Ovary (tissue), 9 donors: Measurements from ENCODE around the gene AOPEP. TPM values are rescaled to one million over a fixed set of nuclear protein-coding genes. Genes with fewer than 3 reads are reported as not detected.

Experiments
- DNase-seq, 5 donors: peaks; one replicate each; pipeline ENCODE4 v3.0.0-alpha.2; 2019 to 2020
- H3K27ac ChIP-seq, 2 donors: fragments of 200-600 bp; one replicate each; pipeline versions ENCODE4 v1.5.1 to v1.8.0; 2019 to 2022
- H3K27me3 ChIP-seq: fragments of 200-600 bp; one replicate; pipeline ENCODE4 v1.8.0; 2022
- H3K36me3 ChIP-seq: fragments of 200-600 bp; sonication (generic); one replicate; pipeline ENCODE4 v1.5.1; 2019
- H3K4me1 ChIP-seq: one replicate; pipeline ENCODE4 v1.8.1; 2013; ENCODE audit warnings: mild to moderate bottlenecking, moderate library complexity; ENCODE audit not compliant: insufficient read depth
- H3K4me3 ChIP-seq: fragments of 200-600 bp; sonication (generic); one replicate; pipeline ENCODE4 v1.5.1; 2017
- H3K9me3 ChIP-seq, 2 donors: fragments of 200-600 bp in 1 of 2; sonication (generic) in 1 of 2; one replicate each; pipeline versions ENCODE4 v1.5.1 to v1.8.1; 2013 to 2019; ENCODE audit warnings: mild to moderate bottlenecking in 1 of 2, moderate library complexity in 1 of 2
- EP300 ChIP-seq: sonication (generic); formaldehyde crosslinking; IDR thresholded peaks from one replicate; pipeline ENCODE4 v1.6.1; 2017; ENCODE audit warnings: antibody characterized with exemption
- POLR2A ChIP-seq: fragments of 450-650 bp; IDR thresholded peaks from one replicate; pipeline ENCODE4 v1.6.1; 2017; ENCODE audit warnings: antibody characterized with exemption, mild to moderate bottlenecking, moderate library complexity
- WGBS, 3 donors: extraction: QIAGEN DNeasy Blood & Tissue Kit in 1 of 3; methylation state at CpG; one replicate each; pipeline versions ENCODE4 v1.1.5 to v1.1.7; 2013 to 2017; 5-methylcytosine and 5-hydroxymethylcytosine counted together
- intact Hi-C, 4 donors: fragments of 100-400 bp; cut with DNase I; formaldehyde crosslinking; loops; one replicate each; pipeline versions ENCODE4 v1.11.0 to v1.15.1; 2022 to 2023
- polyA plus RNA-seq, 2 donors: library from polyadenylated mRNA; stranded (reverse); fragments of 200-250 nt in 1 of 2; fragments of 350-450 nt in 1 of 2; fragmentation: Illumina TruSeq in 1 of 2; extraction: RNeasy Lipid Tissue Mini Kit (QIAGEN cat#74804) in 1 of 2; gene quantifications; one replicate each; pipeline ENCODE4 v1.2.3, GENCODE V29; 2013 to 2014
- total RNA-seq, 7 donors: library from RNA; depleted of rRNA in 2 of 7; stranded (reverse); fragments of >200 nt in 2 of 7; fragmentation: NEBNext Ultra II Directional in 3 of 7; extraction: Animal tissue kit (Norgen Biotek cat#: 25700) in 3 of 7; gene quantifications; one replicate each; pipeline versions ENCODE4 v1.1.0 to v1.2.4, GENCODE V29; 2016 to 2023
- TF ChIP-seq, protein P1 (sequence below), 3 donors: fragments of 450-650 bp in 2 of 3; fragments of 200-600 bp in 1 of 3; IDR thresholded peaks; one replicate each; pipeline versions ENCODE4 v1.5.1 to v1.8.0; 2016 to 2022; ENCODE audit warnings: antibody characterized with exemption in 3 of 3, mild to moderate bottlenecking in 1 of 3
- donor health status: DM: no; HTN: no; CAD: no; lungs with moderate emphysema.
- donor health status: DM: no; HTN: no; CAD: no.
- donor health status: Bipolar disorder and iron deficiency.
- donor health status: DM: yes; HTN: yes; CAD: no.
- donor health status: DM: no; HTN: no; CAD: no.
- donor health status: DM: yes; HTN: yes; CAD: no.

AOPEP gene
- total and polyA plus RNA-seq, 9 donors, result 40.0 to 141 (median 82.1) TPM

DNA sequence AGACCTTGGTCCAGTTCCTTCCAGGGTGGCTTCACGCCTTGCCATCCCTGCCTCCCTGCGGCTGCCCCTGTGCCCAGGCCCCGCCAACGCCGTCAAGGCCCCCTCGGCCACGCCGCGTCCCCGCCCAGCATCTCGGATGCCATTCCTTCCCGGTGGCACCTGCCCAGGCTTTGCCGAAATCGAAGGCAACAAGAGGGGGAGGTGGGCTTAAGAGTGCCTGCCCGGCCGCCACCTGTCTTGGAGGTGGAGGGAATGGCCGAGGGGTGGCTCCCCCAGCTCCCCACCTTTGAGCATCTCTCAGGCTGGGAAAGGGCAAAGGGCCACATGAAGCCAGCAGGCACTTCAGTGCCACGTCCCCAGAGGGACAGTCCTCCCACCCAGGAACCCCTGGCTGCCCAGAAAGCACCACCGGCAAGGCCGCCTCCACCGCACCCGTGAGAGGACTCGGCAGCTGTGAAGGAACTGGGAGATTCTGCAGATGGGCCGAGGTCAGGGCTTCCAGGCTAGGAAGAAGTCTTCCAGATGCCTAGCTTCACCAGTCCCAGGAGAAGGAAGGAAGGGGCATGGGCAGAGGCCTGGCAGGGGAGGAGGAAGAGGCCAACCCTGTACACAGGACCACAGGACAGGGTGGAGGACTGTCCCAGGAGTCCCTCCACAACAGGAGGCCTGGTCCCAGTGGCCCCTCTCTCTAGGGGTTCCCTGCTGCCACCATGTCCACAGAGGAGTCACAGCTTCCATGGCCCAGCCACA lies 373.0 kb downstream of the AOPEP start:
- TF ChIP-seq EP300 (no peak), POLR2A (no peak)
- TF ChIP-seq, protein P1, sequence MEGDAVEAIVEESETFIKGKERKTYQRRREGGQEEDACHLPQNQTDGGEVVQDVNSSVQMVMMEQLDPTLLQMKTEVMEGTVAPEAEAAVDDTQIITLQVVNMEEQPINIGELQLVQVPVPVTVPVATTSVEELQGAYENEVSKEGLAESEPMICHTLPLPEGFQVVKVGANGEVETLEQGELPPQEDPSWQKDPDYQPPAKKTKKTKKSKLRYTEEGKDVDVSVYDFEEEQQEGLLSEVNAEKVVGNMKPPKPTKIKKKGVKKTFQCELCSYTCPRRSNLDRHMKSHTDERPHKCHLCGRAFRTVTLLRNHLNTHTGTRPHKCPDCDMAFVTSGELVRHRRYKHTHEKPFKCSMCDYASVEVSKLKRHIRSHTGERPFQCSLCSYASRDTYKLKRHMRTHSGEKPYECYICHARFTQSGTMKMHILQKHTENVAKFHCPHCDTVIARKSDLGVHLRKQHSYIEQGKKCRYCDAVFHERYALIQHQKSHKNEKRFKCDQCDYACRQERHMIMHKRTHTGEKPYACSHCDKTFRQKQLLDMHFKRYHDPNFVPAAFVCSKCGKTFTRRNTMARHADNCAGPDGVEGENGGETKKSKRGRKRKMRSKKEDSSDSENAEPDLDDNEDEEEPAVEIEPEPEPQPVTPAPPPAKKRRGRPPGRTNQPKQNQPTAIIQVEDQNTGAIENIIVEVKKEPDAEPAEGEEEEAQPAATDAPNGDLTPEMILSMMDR (IDR thresholded peaks at IDR 0.05), result no peak
- H3K4me3 ChIP-seq, result no peak overlapping the region
- WGBS, 3 donors, result 94 to 95% (median 94%) methylated on average over 21 to 24 of the region's 24 CpGs
- intact Hi-C loops, result no loop called here
- no peak overlapping the region for H3K27ac ChIP-seq
- no peaks in the 10 kb centered on the region for H3K36me3 ChIP-seq
- DNase-seq, result no peak
- no peaks in the 10 kb centered on the region for H3K27me3 ChIP-seq
- H3K9me3 ChIP-seq, result no peaks in the 10 kb centered on the region
- H3K4me1 ChIP-seq, result peaks cover 16% of the 10 kb centered on the region

DNA sequence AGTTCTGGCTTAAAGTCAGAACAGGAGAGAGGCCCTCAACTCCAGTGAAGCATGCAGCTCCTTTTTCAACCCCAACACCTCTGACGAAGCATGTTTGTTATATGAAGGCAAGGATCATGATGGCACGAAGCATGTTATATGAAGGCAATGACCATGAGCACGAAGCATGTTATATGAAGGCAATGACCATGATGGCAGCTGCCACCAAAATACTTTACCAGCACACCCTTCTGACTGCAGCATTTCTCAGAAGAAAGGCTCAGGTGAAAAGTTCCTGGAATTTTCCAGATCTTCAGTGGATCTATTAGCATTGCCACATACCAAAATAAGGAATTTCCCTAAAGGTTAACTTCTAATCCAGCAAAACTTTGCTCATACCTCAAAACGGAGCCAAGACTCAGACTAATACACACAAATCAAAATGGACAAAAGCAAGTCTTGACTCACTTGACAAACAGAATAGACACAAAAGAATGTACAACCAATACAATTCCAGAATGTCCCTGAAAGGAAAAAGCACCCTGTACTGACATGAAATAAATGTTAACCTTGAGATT lies 373.6 kb downstream of the AOPEP start:
- intact Hi-C loops, result no loop called here
- WGBS, 3 donors, result 84 to 86% (median 85%) methylated on average over 4 of the region's 4 CpGs
- Histone ChIP-seq H3K9me3 (no peaks in the 10 kb centered on the region), H3K4me3 (no peak overlapping the region), H3K36me3 (no peaks in the 10 kb centered on the region), H3K4me1 (peaks cover 16% of the 10 kb centered on the region), H3K27ac (no peak overlapping the region), H3K27me3 (no peaks in the 10 kb centered on the region)
- DNase-seq, result no peak
- TF ChIP-seq POLR2A, result no peak
- TF ChIP-seq, protein P1 (IDR thresholded peaks at IDR 0.05), result no peak
- TF ChIP-seq EP300, result no peak

DNA sequence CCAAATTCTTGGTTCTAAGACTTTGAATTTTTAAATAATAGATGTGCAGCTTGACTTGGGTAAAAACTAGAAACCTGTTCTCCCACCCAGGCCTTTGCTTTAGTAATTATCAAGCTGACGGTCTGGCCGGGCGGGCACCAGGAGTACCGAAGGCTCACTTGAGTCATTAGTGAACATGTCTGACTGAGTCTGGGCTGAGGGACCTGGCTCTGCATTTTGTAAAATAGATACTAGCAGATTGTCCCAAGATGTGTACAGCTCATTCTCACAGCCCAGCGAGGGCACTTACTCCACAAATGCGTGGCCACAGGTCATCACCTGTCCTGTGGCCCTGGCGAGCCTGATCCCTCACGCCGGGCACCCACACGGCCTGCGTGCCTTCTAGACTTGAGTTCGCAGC lies 374.8 kb downstream of the AOPEP start:
- TF ChIP-seq POLR2A, result no peak
- TF ChIP-seq, protein P1 (IDR thresholded peaks at IDR 0.05), result no peak
- no peak for TF ChIP-seq EP300
- no peak overlapping the region for H3K4me3 ChIP-seq
- no peaks in the 10 kb centered on the region for H3K36me3 ChIP-seq
- no peaks in the 10 kb centered on the region for H3K27me3 ChIP-seq
- no peak for DNase-seq
- H3K9me3 ChIP-seq, result no peaks in the 10 kb centered on the region
- peaks cover 16% of the 10 kb centered on the region for H3K4me1 ChIP-seq
- intact Hi-C loops, result no loop called here
- WGBS, 3 donors, result 96 to 98% (median 97%) methylated on average over 12 of the region's 12 CpGs
- no peak overlapping the region for H3K27ac ChIP-seq

DNA sequence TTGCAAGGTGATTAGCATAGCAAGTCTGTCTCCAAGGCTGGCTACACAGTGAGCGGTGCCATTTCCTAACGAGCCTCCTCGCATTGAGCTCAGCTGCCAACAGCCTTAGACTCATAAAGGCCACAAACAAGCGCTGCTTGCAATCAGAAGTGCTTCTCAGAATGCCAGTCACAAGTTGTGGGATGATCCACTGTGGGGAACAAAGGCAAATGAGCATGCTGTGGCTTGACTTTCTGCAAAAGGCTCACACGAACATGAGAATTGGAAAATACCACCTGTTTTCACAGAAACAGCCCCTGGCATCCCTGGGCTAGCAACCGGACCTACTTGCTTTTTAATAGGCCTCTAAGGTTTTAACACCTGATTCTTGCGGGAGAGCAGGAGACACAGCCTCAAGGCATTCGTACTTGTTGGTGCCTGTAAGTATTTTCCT lies 375.5 kb downstream of the AOPEP start:
- Histone ChIP-seq H3K4me1 (peaks cover 16% of the 10 kb centered on the region), H3K27ac (no peak overlapping the region), H3K36me3 (no peaks in the 10 kb centered on the region), H3K4me3 (no peak overlapping the region), H3K9me3 (no peaks in the 10 kb centered on the region), H3K27me3 (no peaks in the 10 kb centered on the region)
- TF ChIP-seq EP300, result no peak
- no peak for TF ChIP-seq POLR2A
- TF ChIP-seq, protein P1 (IDR thresholded peaks at IDR 0.05), result no peak
- WGBS, 3 donors, result 80 to 93% (median 84%) methylated on average over 8 of the region's 8 CpGs
- DNase-seq, result no peak
- intact Hi-C loops, result no loop called here
